Esophagus (tissue), 2 donors: ENCODE data around the gene RPS6KL1. TPM values are rescaled to one million over a fixed set of nuclear protein-coding genes. Genes with fewer than 3 reads are reported as not detected.

Experiments used
- H3K27ac ChIP-seq, 2 donors: one replicate each; pipeline ENCODE4 v1.5.1; 2013; ENCODE audit warnings: low read depth in 2 of 2, mild to moderate bottlenecking in 2 of 2, inconsistent platforms in 1 of 2, low read length in 1 of 2, moderate library complexity in 1 of 2
- H3K27me3 ChIP-seq, 2 donors: one replicate each; pipeline ENCODE4 v1.6.1; 2013; ENCODE audit warnings: low read length in 2 of 2, control low read depth in 1 of 2, mild to moderate bottlenecking in 1 of 2; ENCODE audit not compliant: insufficient read depth in 2 of 2, control insufficient read depth in 1 of 2
- H3K36me3 ChIP-seq, 2 donors: one replicate each; pipeline ENCODE4 v1.6.1; 2013; ENCODE audit warnings: low read length in 1 of 2; ENCODE audit not compliant: control insufficient read depth in 2 of 2, insufficient read depth in 2 of 2
- H3K4me1 ChIP-seq, 2 donors: one replicate each; pipeline ENCODE4 v1.6.1; 2013; ENCODE audit warnings: low read length in 1 of 2; ENCODE audit not compliant: control insufficient read depth in 2 of 2, insufficient read depth in 2 of 2
- H3K4me3 ChIP-seq, 2 donors: one replicate each; pipeline ENCODE4 v1.5.1; 2013; ENCODE audit warnings: low read length in 2 of 2, mild to moderate bottlenecking in 2 of 2, low read depth in 1 of 2, moderate library complexity in 1 of 2
- H3K9me3 ChIP-seq, 2 donors: one replicate each; pipeline ENCODE4 v1.6.1; 2013; ENCODE audit warnings: mild to moderate bottlenecking in 2 of 2, low read depth in 1 of 2, low read length in 1 of 2, moderate library complexity in 1 of 2; ENCODE audit not compliant: control insufficient read depth in 2 of 2, insufficient read depth in 1 of 2
- WGBS, 2 donors: extraction: QIAGEN DNeasy Blood & Tissue Kit; methylation state at CpG; one replicate each; pipeline ENCODE4 v1.1.7; 2013; 5-methylcytosine and 5-hydroxymethylcytosine counted together
- polyA plus RNA-seq, 2 donors: library from polyadenylated mRNA; stranded (reverse); fragments of 200-250 nt; gene quantifications; one replicate each; pipeline ENCODE4 v1.2.3, GENCODE V29; 2013
- donor health status: healthy with polysubstance abuse.
- donor health status: Bipolar disorder and iron deficiency.

RPS6KL1 gene
- polyA plus RNA-seq, 2 donors: 2.8 to 3.0 TPM

GRCh38 chr14:74897642-74898041, 25.4 kb downstream of the RPS6KL1 start:
- no peak overlapping the region for H3K27ac ChIP-seq
- 80 to 82% methylated on average over 4 of the region's 4 CpGs for WGBS, 2 donors
- peaks cover 54 to 57% of the 10 kb centered on the region in 2 donors for H3K36me3 ChIP-seq
- no peaks in the 10 kb centered on the region for H3K9me3 ChIP-seq
- no peaks in the 10 kb centered on the region for H3K4me1 ChIP-seq
- no peaks in the 10 kb centered on the region for H3K27me3 ChIP-seq
- no peak overlapping the region for H3K4me3 ChIP-seq

DNA sequence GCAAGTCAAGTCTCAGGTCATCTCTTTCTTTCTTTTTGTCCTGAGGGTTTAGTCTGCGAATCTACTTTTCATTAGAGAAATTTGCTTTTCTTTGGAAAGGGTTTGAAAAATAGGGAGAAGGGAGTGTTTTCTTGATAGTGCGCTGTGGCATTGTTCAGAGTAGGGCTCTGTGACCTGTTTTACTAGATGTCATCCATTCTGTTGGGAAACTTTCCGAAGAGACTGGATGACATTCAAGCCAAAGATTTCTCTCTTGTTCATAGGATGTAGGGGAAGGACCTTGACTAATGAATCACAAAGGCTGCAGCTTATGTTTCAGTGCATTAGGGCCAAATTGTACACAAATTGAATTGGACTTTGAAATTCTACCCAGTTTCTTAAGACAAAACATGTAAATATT, 26.7 kb downstream of the RPS6KL1 start:
- H3K4me1 ChIP-seq: no peaks in the 10 kb centered on the region
- whole genome bisulfite sequencing, 2 donors: 91 to 94% methylated on average over 3 of the region's 3 CpGs
- H3K9me3 ChIP-seq: no peaks in the 10 kb centered on the region
- no peaks in the 10 kb centered on the region for H3K27me3 ChIP-seq
- H3K36me3 ChIP-seq: peaks cover 49 to 53% of the 10 kb centered on the region in 2 donors
- H3K27ac ChIP-seq: no peak overlapping the region
- H3K4me3 ChIP-seq: no peak overlapping the region

- Histone ChIP-seq H3K9me3 (no peaks in the 10 kb centered on the region), H3K27me3 (no peaks in the 10 kb centered on the region), H3K36me3 (peaks cover 34 to 37% of the 10 kb centered on the region in 2 donors), H3K4me3 (no peak overlapping the region), H3K27ac (no peak overlapping the region), H3K4me1 (no peaks in the 10 kb centered on the region)
- 83 to 88% methylated on average over 4 of the region's 4 CpGs for whole genome bisulfite sequencing, 2 donors
Observed at GRCh38 chr14:74893614-74894091, 29.4 kb downstream of the RPS6KL1 start.

GRCh38 chr14:74892745-74893144, 30.3 kb downstream of the RPS6KL1 start:
- 80% methylated on average over 5 of the region's 5 CpGs for WGBS, 2 donors
- no peaks in the 10 kb centered on the region for H3K27me3 ChIP-seq
- no peak overlapping the region for H3K27ac ChIP-seq
- H3K4me3 ChIP-seq: no peak overlapping the region
- no peaks in the 10 kb centered on the region for H3K9me3 ChIP-seq
- H3K4me1 ChIP-seq: no peaks in the 10 kb centered on the region
- H3K36me3 ChIP-seq: peaks cover 28 to 35% of the 10 kb centered on the region in 2 donors

DNA sequence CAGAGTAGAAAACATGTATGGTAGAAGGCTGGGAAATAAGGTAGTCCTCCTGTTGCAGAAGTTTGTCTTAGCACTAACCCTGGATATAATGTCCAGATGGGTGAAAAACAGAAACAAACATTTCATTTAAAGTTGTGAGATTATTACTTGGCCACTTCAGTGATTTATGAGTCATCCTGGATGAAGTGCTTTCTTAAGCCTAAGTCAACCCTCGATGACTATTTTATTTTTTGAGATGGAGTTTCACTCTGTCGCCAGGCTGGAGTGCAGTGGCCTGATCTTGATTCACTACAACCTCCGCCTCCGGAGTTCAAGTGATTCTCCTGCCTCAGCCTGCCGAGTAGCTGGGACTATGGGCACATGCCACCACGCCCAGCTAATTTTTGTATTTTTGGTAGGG, 31.2 kb downstream of the RPS6KL1 start:
- peaks cover 22 to 34% of the 10 kb centered on the region in 2 donors for H3K36me3 ChIP-seq
- peak overlapping the region in 1 of 2 donors; percentile 4 for H3K27ac ChIP-seq
- H3K4me3 ChIP-seq: no peak overlapping the region
- H3K9me3 ChIP-seq: no peaks in the 10 kb centered on the region
- no peaks in the 10 kb centered on the region for H3K4me1 ChIP-seq
- H3K27me3 ChIP-seq: no peaks in the 10 kb centered on the region
- WGBS, 2 donors: 56 to 77% methylated on average over 6 of the region's 6 CpGs

DNA sequence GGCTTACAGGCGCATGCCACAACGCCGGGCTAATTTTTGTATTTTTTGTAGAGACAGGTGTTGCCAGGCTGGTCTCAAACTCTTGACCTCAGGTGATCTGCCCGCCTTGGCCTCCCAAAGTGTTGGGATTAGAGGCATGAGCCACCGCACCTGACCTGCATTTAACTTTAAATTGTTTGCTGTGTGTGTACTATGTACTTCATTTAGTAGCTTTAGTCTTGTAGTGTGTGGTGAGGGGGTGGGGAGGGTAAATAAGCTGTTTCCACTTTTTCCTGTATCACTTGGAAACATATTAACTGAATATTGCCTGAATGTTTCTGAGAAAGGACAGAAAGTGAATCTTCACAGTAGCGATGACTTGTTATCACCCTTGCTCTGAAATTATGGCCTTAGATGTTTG, 32.8 kb downstream of the RPS6KL1 start:
- Histone ChIP-seq H3K9me3 (no peaks in the 10 kb centered on the region), H3K4me3 (no peak overlapping the region)

DNA sequence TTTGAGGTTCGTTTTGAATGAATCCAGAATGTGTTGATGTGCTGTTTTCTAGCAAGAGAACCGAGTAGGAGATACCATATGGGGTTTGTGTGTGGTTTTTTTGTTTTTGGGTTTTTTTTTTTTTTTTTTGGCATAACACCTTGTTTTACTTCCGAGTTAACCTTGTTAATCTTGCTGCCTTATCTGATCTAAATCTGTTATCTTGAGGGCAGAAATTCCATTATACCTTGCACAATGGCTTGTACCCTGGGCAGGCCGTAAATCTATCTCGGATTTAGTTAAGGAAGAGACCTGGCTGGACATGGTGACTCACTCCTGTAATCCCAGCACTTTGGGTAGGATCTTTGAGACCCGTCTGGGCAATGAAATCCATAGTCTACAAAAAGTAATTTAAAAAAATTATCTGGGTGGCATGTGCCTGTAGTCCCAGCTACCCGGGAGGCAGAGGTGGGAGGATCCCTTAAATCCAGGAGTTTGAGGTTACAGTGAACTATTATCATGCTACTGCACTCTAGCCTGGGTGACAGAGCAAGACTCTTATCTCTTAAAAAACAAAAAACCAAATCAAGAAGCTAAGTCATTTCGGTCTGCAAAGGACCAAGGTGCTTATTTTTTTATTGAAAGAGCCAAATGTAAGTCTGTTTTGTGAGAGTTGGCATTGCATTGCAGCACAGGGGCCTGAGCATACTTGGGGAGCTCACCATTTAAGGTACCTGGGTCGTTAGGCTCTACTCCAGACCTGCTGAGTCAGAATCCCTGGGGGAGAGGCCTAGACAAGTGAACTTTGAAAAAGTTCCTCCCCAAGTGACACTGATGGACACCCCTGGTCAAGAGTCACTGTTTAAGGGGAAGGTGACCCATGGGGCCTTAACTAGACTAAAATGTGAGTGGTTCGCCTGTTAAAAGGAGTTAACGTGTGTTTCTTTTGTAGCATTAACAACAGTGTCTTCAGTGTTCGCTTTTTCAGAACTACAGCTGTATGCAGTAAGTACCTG, 34.6 kb downstream of the RPS6KL1 start:
- Histone ChIP-seq H3K36me3 (peaks cover 5 to 18% of the 10 kb centered on the region in 2 donors), H3K27ac (no peak overlapping the region), H3K4me1 (peaks cover 0 to 3% of the 10 kb centered on the region in 2 donors), H3K4me3 (no peak overlapping the region), H3K27me3 (no peaks in the 10 kb centered on the region), H3K9me3 (no peaks in the 10 kb centered on the region)
- WGBS, 2 donors: 54 to 57% methylated on average over 12 of the region's 12 CpGs

More for the DNA sequence above, 32.8 kb downstream of the RPS6KL1 start:
- no peak overlapping the region for H3K27ac ChIP-seq
- 93 to 95% methylated on average over 6 of the region's 6 CpGs for WGBS, 2 donors
- peaks cover 0 to 3% of the 10 kb centered on the region in 2 donors for H3K4me1 ChIP-seq
- no peaks in the 10 kb centered on the region for H3K27me3 ChIP-seq
- H3K36me3 ChIP-seq: peaks cover 12 to 29% of the 10 kb centered on the region in 2 donors

DNA sequence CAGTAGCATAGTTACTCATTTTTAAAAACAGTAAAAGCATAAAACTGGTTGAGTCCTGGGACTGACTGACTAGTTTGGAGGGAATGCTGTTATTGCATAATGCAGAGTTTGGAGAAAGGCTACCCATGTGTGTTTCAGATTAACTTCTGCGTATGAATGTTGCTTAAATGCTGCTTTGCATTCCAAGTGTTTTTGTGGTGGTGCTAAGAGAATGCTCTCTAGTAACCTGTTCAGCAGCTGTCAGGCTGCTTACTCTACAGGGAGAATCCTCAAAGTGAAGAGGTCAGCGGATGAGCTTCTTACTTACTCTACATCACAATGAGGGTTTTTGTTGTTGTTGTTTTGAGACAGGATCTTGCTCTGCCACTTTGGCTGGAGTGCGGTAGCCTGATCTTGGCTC, 37.1 kb downstream of the RPS6KL1 start:
- H3K9me3 ChIP-seq: no peaks in the 10 kb centered on the region
- 67 to 78% methylated on average over 3 of the region's 3 CpGs for WGBS, 2 donors
- H3K36me3 ChIP-seq: peaks cover 3 to 10% of the 10 kb centered on the region in 2 donors
- peaks cover 0 to 5% of the 10 kb centered on the region in 2 donors for H3K4me1 ChIP-seq
- no peak overlapping the region for H3K4me3 ChIP-seq
- H3K27ac ChIP-seq: no peak overlapping the region
- H3K27me3 ChIP-seq: no peaks in the 10 kb centered on the region

DNA sequence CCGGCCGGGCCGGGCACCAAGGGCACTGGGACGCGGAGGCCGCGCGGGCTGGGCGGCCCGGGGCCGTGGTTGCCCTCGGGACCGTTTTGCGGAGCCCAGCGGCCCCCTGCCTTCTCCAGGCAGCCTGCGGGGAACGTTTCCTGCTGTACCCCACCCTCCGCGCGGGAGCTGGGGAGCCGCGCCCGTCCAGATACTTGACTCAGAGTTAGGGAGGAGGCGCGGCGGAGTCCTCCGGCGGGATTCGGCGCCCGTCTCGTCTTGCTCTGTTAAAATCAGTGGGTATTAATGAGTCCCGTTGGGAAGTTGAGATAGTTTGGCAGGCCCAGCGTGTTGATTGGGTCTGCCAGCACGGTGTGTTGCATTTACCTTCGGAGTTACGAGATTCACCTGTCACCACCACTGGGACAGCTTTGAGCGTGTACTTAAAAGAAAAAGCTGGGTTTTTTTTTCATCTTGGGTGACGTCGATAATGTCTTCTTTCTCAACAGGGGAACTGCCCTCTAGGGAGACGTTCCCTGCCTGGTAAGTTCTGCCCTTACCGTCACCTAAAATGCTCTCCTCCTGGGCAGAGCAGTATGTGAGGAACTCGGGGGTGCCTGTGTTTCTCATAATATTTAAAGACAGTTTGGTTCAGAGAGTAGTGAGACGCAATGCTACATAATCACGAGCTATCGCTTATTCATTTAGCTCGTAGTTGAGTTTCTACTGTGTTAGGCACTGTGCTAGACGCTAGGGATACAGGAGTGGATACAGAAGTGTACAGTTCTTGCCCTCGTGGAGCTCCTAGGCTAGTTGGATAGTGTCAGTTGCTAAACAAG, 40.7 kb downstream of the RPS6KL1 start:
- Histone ChIP-seq H3K4me1 (peaks cover 0 to 5% of the 10 kb centered on the region in 2 donors), H3K9me3 (no peaks in the 10 kb centered on the region), H3K36me3 (peaks cover 0 to 3% of the 10 kb centered on the region in 2 donors), H3K27me3 (no peaks in the 10 kb centered on the region), H3K27ac (peak overlapping the region; percentile 99 to 100), H3K4me3 (peak overlapping the region; percentile 90 to 99)
- WGBS, 2 donors: 0 to 1% methylated on average over 40 to 49 of the region's 49 CpGs
